Measurements from ENCODE around the gene MARCO.

- TF ChIP-seq POLR2AphosphoS5 (IDR thresholded peaks at IDR 0.05; ENCODE audit: borderline replicate concordance, low read depth, low read length) (no peak), EZH2 (IDR thresholded peaks at IDR 0.05) (no peak)
Measured at GRCh38 chr2:118923371-118923770, 18.6 kb upstream of the MARCO start.

Data from SK-N-MC (cell line).